Loucy (cell line): Measurements from ENCODE around the gene LDB3.

Experiments used
- H2AFZ ChIP-seq: fragments of 200-600 bp; sonication (generic); 2 replicates; pipeline ENCODE4 v1.6.0; 2016; ENCODE audit warnings: antibody characterized with exemption, mild to moderate bottlenecking, low read length, moderate library complexity
- H3F3A ChIP-seq: fragments of 200-600 bp; 2 replicates; pipeline ENCODE4 v1.6.0; 2016; ENCODE audit warnings: antibody characterized with exemption, low read depth, mild to moderate bottlenecking
- H3K27me3 ChIP-seq: fragments of 200-600 bp; sonication (generic); 2 replicates; pipeline ENCODE4 v1.6.1; 2014; ENCODE audit warnings: low read length, mild to moderate bottlenecking; ENCODE audit not compliant: insufficient read depth, poor library complexity, severe bottlenecking
- H3K36me3 ChIP-seq: fragments of 200-600 bp; sonication (generic); 2 replicates; pipeline ENCODE4 v1.6.1; 2016; ENCODE audit warnings: low read length; ENCODE audit not compliant: insufficient read depth
- H3K4me1 ChIP-seq: fragments of 200-600 bp; sonication (generic); 2 replicates; pipeline ENCODE4 v1.5.1; 2014; ENCODE audit warnings: low read length, mild to moderate bottlenecking; ENCODE audit not compliant: insufficient read depth, poor library complexity, severe bottlenecking
- H3K4me2 ChIP-seq: fragments of 200-600 bp; sonication (generic); 2 replicates; pipeline ENCODE4 v1.6.0; 2014; ENCODE audit warnings: antibody characterized with exemption, low read length, low read depth, mild to moderate bottlenecking; ENCODE audit not compliant: poor library complexity, severe bottlenecking
- H3K4me3 ChIP-seq: fragments of 200-600 bp; sonication (generic); 2 replicates; pipeline ENCODE4 v1.5.1; 2014; ENCODE audit warnings: low read length, mild to moderate bottlenecking, mixed read lengths; ENCODE audit not compliant: poor library complexity, severe bottlenecking
- H3K79me2 ChIP-seq: fragments of 200-600 bp; sonication (generic); 2 replicates; pipeline ENCODE4 v1.6.1; 2014; ENCODE audit warnings: low read length; ENCODE audit not compliant: insufficient read depth
- H3K9ac ChIP-seq: fragments of 200-600 bp; sonication (generic); 2 replicates; pipeline ENCODE4 v1.6.0; 2014; ENCODE audit warnings: mild to moderate bottlenecking, low read depth, low read length, moderate library complexity; ENCODE audit not compliant: poor library complexity, severe bottlenecking
- H3K9me2 ChIP-seq: fragments of 200-600 bp; sonication (generic); replicated peaks from 2 replicates; pipeline ENCODE4 v1.6.1; 2016; ENCODE audit warnings: low read depth, low read length, mixed read lengths
- H3K9me3 ChIP-seq: fragments of 200-600 bp; sonication (generic); 2 replicates; pipeline ENCODE4 v1.6.1; 2014; ENCODE audit warnings: mild to moderate bottlenecking, antibody characterized with exemption, low read length, low read depth; ENCODE audit not compliant: insufficient read depth
- H4K20me1 ChIP-seq: fragments of 200-600 bp; sonication (generic); 2 replicates; pipeline ENCODE4 v1.6.0; 2014; ENCODE audit warnings: antibody characterized with exemption, low read length, mild to moderate bottlenecking; ENCODE audit not compliant: insufficient read depth, poor library complexity, severe bottlenecking
- EZH2phosphoT487 ChIP-seq: fragments of 200-600 bp; IDR thresholded peaks from 2 replicates; pipeline ENCODE4 v1.6.1; 2018; ENCODE audit warnings: antibody characterized with exemption, mild to moderate bottlenecking, moderate library complexity, borderline replicate concordance
- TF ChIP-seq, protein P1 (sequence below): fragments of 200-600 bp; sonication (generic); conservative IDR thresholded peaks from 2 replicates; pipeline ENCODE4 v1.5.1; 2014; ENCODE audit warnings: mild to moderate bottlenecking, antibody characterized with exemption, low read length

Gene LDB3

DNA sequence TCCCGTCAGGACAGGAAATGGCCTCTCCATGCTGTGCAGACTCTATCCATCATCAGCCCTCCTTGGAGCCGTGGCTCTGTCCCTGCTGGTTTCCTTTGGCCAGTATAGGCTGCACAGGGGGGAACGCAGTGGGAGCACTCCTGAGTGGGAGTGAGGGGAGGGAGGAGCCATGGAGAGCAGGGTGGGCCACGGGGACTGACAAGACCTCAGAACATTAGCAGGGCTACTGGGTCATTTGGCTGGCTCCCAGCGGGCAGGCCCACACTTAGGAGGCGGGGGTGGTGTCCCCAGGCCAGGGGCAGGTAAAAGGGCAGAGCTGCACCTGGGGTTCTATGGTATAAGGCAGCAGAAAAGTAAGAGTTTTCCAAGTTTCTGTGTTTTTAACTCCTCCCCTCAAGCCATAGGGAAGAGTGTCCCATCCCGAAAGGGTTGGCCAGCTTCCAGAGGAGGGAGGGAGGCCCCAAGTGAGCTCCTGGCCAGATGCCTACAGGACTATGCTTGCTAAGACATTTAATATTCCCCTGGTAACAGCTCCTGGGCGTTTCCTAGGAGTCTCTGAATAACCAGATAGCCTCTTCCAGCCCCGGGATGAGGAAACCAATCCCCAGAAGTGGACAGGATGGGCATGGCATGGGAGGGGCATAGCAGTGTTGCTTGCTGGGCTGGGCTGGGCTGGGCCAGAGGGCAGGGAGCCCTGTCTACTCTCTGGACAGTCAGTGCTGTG, 19.4 kb upstream of the LDB3 start:
- H2AFZ ChIP-seq: no peak overlapping the region

DNA sequence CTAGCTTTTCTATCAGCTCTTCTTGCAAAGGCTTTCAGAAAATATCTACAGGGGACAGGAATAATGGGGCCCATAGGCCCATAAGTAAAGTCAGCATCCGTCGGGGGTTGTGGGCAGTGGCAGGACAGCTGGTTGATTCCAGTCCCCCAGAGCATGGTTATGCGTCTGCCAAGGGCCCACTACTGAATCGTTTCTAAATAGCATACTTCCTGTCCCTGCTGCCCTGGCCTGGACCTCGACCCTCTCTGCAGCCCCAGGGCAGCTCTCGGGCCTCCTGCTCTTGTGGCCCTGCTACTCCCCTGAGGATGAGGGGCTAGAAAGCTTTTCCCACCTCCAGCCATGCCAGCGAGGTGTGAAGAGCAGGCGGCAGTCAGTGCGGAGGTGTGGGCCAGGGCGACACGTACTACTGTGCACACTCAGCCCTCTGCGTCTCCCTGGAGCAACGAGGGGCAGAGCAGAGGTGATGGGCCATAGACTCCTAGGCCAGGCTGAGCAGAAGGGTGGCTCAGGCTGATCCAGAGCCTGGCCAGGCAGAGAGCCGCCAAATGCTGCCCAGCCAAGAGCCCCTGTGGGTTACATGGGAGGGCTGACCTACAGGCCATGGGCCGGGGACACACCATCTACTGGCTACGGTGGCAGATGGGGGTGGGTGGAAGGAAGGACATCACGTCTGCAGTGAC, 18.7 kb upstream of the LDB3 start:
- no peaks in the 10 kb centered on the region for H3F3A ChIP-seq
- no peaks in the 10 kb centered on the region for H3K9me2 ChIP-seq
- no peak overlapping the region for H3K9ac ChIP-seq
- H3K9me3 ChIP-seq: no peaks in the 10 kb centered on the region
- H3K4me2 ChIP-seq: no peak overlapping the region
- H3K36me3 ChIP-seq: no peaks in the 10 kb centered on the region
- no peak overlapping the region for H3K4me3 ChIP-seq
- H2AFZ ChIP-seq: no peak overlapping the region; the same call in 1 of the 2 replicates
- H4K20me1 ChIP-seq: no peaks in the 10 kb centered on the region
- H3K27me3 ChIP-seq: no peaks in the 10 kb centered on the region
- H3K79me2 ChIP-seq: no peaks in the 10 kb centered on the region
- no peaks in the 10 kb centered on the region for H3K4me1 ChIP-seq
- no peak for TF ChIP-seq EZH2phosphoT487
- TF ChIP-seq, protein P1, sequence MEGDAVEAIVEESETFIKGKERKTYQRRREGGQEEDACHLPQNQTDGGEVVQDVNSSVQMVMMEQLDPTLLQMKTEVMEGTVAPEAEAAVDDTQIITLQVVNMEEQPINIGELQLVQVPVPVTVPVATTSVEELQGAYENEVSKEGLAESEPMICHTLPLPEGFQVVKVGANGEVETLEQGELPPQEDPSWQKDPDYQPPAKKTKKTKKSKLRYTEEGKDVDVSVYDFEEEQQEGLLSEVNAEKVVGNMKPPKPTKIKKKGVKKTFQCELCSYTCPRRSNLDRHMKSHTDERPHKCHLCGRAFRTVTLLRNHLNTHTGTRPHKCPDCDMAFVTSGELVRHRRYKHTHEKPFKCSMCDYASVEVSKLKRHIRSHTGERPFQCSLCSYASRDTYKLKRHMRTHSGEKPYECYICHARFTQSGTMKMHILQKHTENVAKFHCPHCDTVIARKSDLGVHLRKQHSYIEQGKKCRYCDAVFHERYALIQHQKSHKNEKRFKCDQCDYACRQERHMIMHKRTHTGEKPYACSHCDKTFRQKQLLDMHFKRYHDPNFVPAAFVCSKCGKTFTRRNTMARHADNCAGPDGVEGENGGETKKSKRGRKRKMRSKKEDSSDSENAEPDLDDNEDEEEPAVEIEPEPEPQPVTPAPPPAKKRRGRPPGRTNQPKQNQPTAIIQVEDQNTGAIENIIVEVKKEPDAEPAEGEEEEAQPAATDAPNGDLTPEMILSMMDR: no peak

More for the DNA sequence above, 19.4 kb upstream of the LDB3 start:
- Histone ChIP-seq H3K27me3 (no peaks in the 10 kb centered on the region), H3K36me3 (no peaks in the 10 kb centered on the region), H3K4me3 (no peak overlapping the region), H3K79me2 (no peaks in the 10 kb centered on the region), H3K4me1 (no peaks in the 10 kb centered on the region), H3K9me2 (no peaks in the 10 kb centered on the region), H3K9ac (no peak overlapping the region), H3F3A (no peaks in the 10 kb centered on the region), H3K4me2 (no peak overlapping the region), H3K9me3 (no peaks in the 10 kb centered on the region), H4K20me1 (no peaks in the 10 kb centered on the region)
- no peak for TF ChIP-seq EZH2phosphoT487
- TF ChIP-seq, protein P1: no peak

DNA sequence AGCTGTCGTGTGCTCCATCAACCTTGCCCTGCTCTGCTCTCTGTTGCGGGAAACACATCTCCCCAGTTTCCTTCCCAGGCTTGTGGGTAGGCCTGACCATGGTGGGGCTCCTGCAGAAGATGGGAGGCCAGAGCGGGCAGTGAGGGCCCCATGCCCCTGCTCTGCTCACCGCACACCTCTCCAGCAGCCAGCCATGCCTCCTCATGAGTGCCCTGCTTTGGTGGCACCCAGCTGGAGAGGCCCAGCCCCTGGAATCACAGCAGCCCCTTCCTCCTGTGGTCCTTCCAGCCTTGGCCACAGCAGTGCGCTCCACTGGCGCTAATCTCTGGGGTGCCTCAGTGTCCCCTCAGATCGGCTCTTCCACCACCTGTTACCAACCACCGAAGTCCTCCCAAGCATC, 18.2 kb upstream of the LDB3 start:
- Histone ChIP-seq H4K20me1 (no peaks in the 10 kb centered on the region), H2AFZ (no peak overlapping the region), H3K36me3 (no peaks in the 10 kb centered on the region), H3K9ac (no peak overlapping the region), H3F3A (no peaks in the 10 kb centered on the region), H3K4me1 (no peaks in the 10 kb centered on the region), H3K27me3 (no peaks in the 10 kb centered on the region), H3K4me3 (no peak overlapping the region), H3K4me2 (no peak overlapping the region), H3K79me2 (no peaks in the 10 kb centered on the region), H3K9me3 (no peaks in the 10 kb centered on the region), H3K9me2 (no peaks in the 10 kb centered on the region)
- TF ChIP-seq, protein P1: no peak
- TF ChIP-seq EZH2phosphoT487: no peak
